Activated T-cell treated with anti-CD3 and anti-CD28 coated beads, Interleukin-2, amount 50 U/mL, for 24 hours (primary cell): Measurements from ENCODE around the gene SNX33.

ENCODE experiments used
- DNase-seq: peaks from one replicate; pipeline ENCODE4 v3.0.0-alpha.2; 2020
- H3K27ac Mint-ChIP-seq: 2 replicates; pipeline ENCODE4 v1.8.0; 2020; ENCODE audit warnings: mild to moderate bottlenecking, mixed read lengths
- H3K27me3 Mint-ChIP-seq: 2 replicates; pipeline ENCODE4 v1.8.0; 2020; ENCODE audit warnings: mixed read lengths
- H3K36me3 Mint-ChIP-seq: 2 replicates; pipeline ENCODE4 v1.8.0; 2020; ENCODE audit warnings: low read depth, mixed read lengths
- H3K4me1 Mint-ChIP-seq: 2 replicates; pipeline ENCODE4 v1.8.0; 2020; ENCODE audit warnings: low read depth, mixed read lengths
- H3K4me3 Mint-ChIP-seq: 2 replicates; pipeline ENCODE4 v1.8.0; 2020; ENCODE audit warnings: mild to moderate bottlenecking, moderate library complexity, mixed read lengths
- H3K9me3 Mint-ChIP-seq: 2 replicates; pipeline ENCODE4 v1.8.0; 2020; ENCODE audit warnings: mixed read lengths

Gene SNX33

GRCh38 chr15:75637245-75638009 is 10.3 kb upstream of the SNX33 start:
- H3K27ac Mint-ChIP-seq: peak overlapping the region; percentile 97
- H3K4me1 Mint-ChIP-seq: peaks cover 33% of the 10 kb centered on the region
- H3K27me3 Mint-ChIP-seq: no peaks in the 10 kb centered on the region
- H3K36me3 Mint-ChIP-seq: peaks cover 46% of the 10 kb centered on the region
- peak overlapping the region; percentile 96 for H3K4me3 Mint-ChIP-seq
- no peak for DNase-seq
- H3K9me3 Mint-ChIP-seq: no peaks in the 10 kb centered on the region

- H3K9me3 Mint-ChIP-seq: no peaks in the 10 kb centered on the region
- peaks cover 46% of the 10 kb centered on the region for H3K36me3 Mint-ChIP-seq
- no peak for DNase-seq
- H3K27me3 Mint-ChIP-seq: no peaks in the 10 kb centered on the region
- H3K4me3 Mint-ChIP-seq: peak overlapping the region; percentile 96
- peaks cover 33% of the 10 kb centered on the region for H3K4me1 Mint-ChIP-seq
- H3K27ac Mint-ChIP-seq: peak overlapping the region; percentile 97
Observed at GRCh38 chr15:75639191-75639708, 8.5 kb upstream of the SNX33 start.

- peaks cover 46% of the 10 kb centered on the region for H3K36me3 Mint-ChIP-seq
- H3K4me3 Mint-ChIP-seq: peak within 1 kb of the TSS; percentile 96
- H3K27ac Mint-ChIP-seq: peak within 1 kb of the TSS; percentile 97
- H3K27me3 Mint-ChIP-seq: no peaks in the 10 kb centered on the region
- peak; percentile 93 for DNase-seq
- no peaks in the 10 kb centered on the region for H3K9me3 Mint-ChIP-seq
- H3K4me1 Mint-ChIP-seq: peaks cover 33% of the 10 kb centered on the region
Observed at GRCh38 chr15:75639709-75640482, 7.8 kb upstream of the SNX33 start, which contains the start of gene IMP3. IMP3 (minus strand) TSS chr15:75640224; CDS start chr15:75640168, 56 bp downstream.

GRCh38 chr15:75640483-75641178 is 7.1 kb upstream of the SNX33 start:
- peak; percentile 55 for DNase-seq
- Mint-ChIP-seq H3K9me3 (no peaks in the 10 kb centered on the region), H3K4me1 (peaks cover 33% of the 10 kb centered on the region), H3K4me3 (peak overlapping the region; percentile 96), H3K27ac (peak overlapping the region; percentile 97), H3K36me3 (peaks cover 42% of the 10 kb centered on the region), H3K27me3 (no peaks in the 10 kb centered on the region)

GRCh38 chr15:75641179-75641503 is 6.6 kb upstream of the SNX33 start:
- peak overlapping the region; percentile 97 for H3K27ac Mint-ChIP-seq
- H3K4me3 Mint-ChIP-seq: peak overlapping the region; percentile 96
- H3K36me3 Mint-ChIP-seq: peaks cover 37% of the 10 kb centered on the region
- H3K4me1 Mint-ChIP-seq: peaks cover 29% of the 10 kb centered on the region
- no peak for DNase-seq
- no peaks in the 10 kb centered on the region for H3K27me3 Mint-ChIP-seq
- no peaks in the 10 kb centered on the region for H3K9me3 Mint-ChIP-seq

- Mint-ChIP-seq H3K4me3 (no peak overlapping the region), H3K9me3 (no peaks in the 10 kb centered on the region), H3K36me3 (peaks cover 36% of the 10 kb centered on the region), H3K4me1 (peaks cover 28% of the 10 kb centered on the region), H3K27ac (peak overlapping the region; percentile 55), H3K27me3 (no peaks in the 10 kb centered on the region)
- DNase-seq: no peak
Observed at GRCh38 chr15:75641603-75642002, 6.1 kb upstream of the SNX33 start.

GRCh38 chr15:75644376-75644775 is 3.3 kb upstream of the SNX33 start:
- Mint-ChIP-seq H3K4me3 (no peak overlapping the region), H3K36me3 (peaks cover 9% of the 10 kb centered on the region), H3K27ac (no peak overlapping the region), H3K4me1 (peaks cover 23% of the 10 kb centered on the region), H3K27me3 (no peaks in the 10 kb centered on the region), H3K9me3 (no peaks in the 10 kb centered on the region)
- no peak for DNase-seq

- Mint-ChIP-seq H3K27ac (peak overlapping the region; percentile 73), H3K4me1 (peaks cover 25% of the 10 kb centered on the region), H3K27me3 (no peaks in the 10 kb centered on the region)
Observed at GRCh38 chr15:75646112-75646943, 1.4 kb upstream of the SNX33 start.

GRCh38 chr15:75646944-75647364 is 758 bp upstream of the SNX33 start:
- Mint-ChIP-seq H3K9me3 (no peaks in the 10 kb centered on the region), H3K4me1 (peaks cover 31% of the 10 kb centered on the region), H3K4me3 (peak overlapping the region; percentile 83), H3K27ac (peak overlapping the region; percentile 73), H3K27me3 (no peaks in the 10 kb centered on the region), H3K36me3 (no peaks in the 10 kb centered on the region)
- peak; percentile 52 for DNase-seq

More at GRCh38 chr15:75646112-75646943, 1.4 kb upstream of the SNX33 start:
- H3K4me3 Mint-ChIP-seq: peak overlapping the region; percentile 83
- no peak for DNase-seq
- H3K9me3 Mint-ChIP-seq: no peaks in the 10 kb centered on the region
- H3K36me3 Mint-ChIP-seq: no peaks in the 10 kb centered on the region

- H3K4me1 Mint-ChIP-seq: peaks cover 32% of the 10 kb centered on the region
- no peak for DNase-seq
- no peaks in the 10 kb centered on the region for H3K36me3 Mint-ChIP-seq
- peak overlapping the region; percentile 27 for H3K27ac Mint-ChIP-seq
- no peaks in the 10 kb centered on the region for H3K27me3 Mint-ChIP-seq
- peak overlapping the region; percentile 83 for H3K4me3 Mint-ChIP-seq
- H3K9me3 Mint-ChIP-seq: no peaks in the 10 kb centered on the region
Observed at GRCh38 chr15:75648156-75649000, 666 bp downstream of the SNX33 start.

- H3K36me3 Mint-ChIP-seq: no peaks in the 10 kb centered on the region
- H3K4me1 Mint-ChIP-seq: peaks cover 32% of the 10 kb centered on the region
- H3K9me3 Mint-ChIP-seq: no peaks in the 10 kb centered on the region
- H3K27ac Mint-ChIP-seq: no peak overlapping the region
- no peak for DNase-seq
- H3K4me3 Mint-ChIP-seq: peak overlapping the region; percentile 83
- no peaks in the 10 kb centered on the region for H3K27me3 Mint-ChIP-seq
Observed at GRCh38 chr15:75649045-75649761, 1.5 kb downstream of the SNX33 start.

- Mint-ChIP-seq H3K36me3 (no peaks in the 10 kb centered on the region), H3K4me3 (no peak overlapping the region), H3K9me3 (no peaks in the 10 kb centered on the region), H3K27me3 (no peaks in the 10 kb centered on the region), H3K4me1 (peaks cover 32% of the 10 kb centered on the region), H3K27ac (no peak overlapping the region)
- DNase-seq: no peak
Observed at GRCh38 chr15:75649848-75650247, 2.1 kb downstream of the SNX33 start.
